HCT116 (cell line): ENCODE measurements around the gene THBS4.
A peak's percentile ranks its signal among the peaks of the same experiment; 100 is the strongest.

Experiments
- ATF3 ChIP-seq: IDR thresholded peaks from 2 replicates; pipeline ENCODE4 v1.6.1; 2012
- CBX3 ChIP-seq: IDR thresholded peaks from 2 replicates; pipeline ENCODE4 v1.6.1; 2012; ENCODE audit warnings: low read depth
- CEBPB ChIP-seq: IDR thresholded peaks from 2 replicates; pipeline ENCODE4 v1.6.1; 2012; ENCODE audit warnings: low read depth
- EZH2 ChIP-seq: fragments of 200-600 bp; sonication (generic); IDR thresholded peaks from 2 replicates; pipeline ENCODE4 v1.6.1; 2017; ENCODE audit warnings: antibody characterized with exemption, mixed run types
- EZH2phosphoT487 ChIP-seq: fragments of 200-600 bp; IDR thresholded peaks from 2 replicates; pipeline ENCODE4 v1.6.1; 2018; ENCODE audit warnings: antibody characterized with exemption, borderline replicate concordance
- MAX ChIP-seq: IDR thresholded peaks from 2 replicates; pipeline ENCODE4 v1.6.1; 2012
- POLR2A ChIP-seq: IDR thresholded peaks from 2 replicates; pipeline ENCODE4 v1.7.0; 2011; ENCODE audit warnings: borderline replicate concordance; ENCODE audit not compliant: insufficient read depth, insufficient read length; ENCODE audit errors: extremely low read depth
- TF ChIP-seq, protein P1 (sequence below), 3 experiments: fragments of 200-600 bp in 1 of 3; sonication (generic) in 1 of 3; IDR thresholded peaks in 2 of 3; conservative IDR thresholded peaks in 1 of 3; 2 replicates each; pipeline ENCODE4 v1.5.1; 2012 to 2017; ENCODE audit warnings: low read depth in 2 of 3, low read length in 2 of 3, antibody characterized with exemption in 1 of 3, borderline replicate concordance in 1 of 3, control low read depth in 1 of 3, mild to moderate bottlenecking in 1 of 3, mixed read lengths in 1 of 3, mixed run types in 1 of 3, moderate library complexity in 1 of 3; ENCODE audit not compliant: insufficient read depth in 1 of 3

GRCh38 chr5:80083101-80083890, 48.1 kb downstream of the THBS4 start:
- TF ChIP-seq, protein P1, sequence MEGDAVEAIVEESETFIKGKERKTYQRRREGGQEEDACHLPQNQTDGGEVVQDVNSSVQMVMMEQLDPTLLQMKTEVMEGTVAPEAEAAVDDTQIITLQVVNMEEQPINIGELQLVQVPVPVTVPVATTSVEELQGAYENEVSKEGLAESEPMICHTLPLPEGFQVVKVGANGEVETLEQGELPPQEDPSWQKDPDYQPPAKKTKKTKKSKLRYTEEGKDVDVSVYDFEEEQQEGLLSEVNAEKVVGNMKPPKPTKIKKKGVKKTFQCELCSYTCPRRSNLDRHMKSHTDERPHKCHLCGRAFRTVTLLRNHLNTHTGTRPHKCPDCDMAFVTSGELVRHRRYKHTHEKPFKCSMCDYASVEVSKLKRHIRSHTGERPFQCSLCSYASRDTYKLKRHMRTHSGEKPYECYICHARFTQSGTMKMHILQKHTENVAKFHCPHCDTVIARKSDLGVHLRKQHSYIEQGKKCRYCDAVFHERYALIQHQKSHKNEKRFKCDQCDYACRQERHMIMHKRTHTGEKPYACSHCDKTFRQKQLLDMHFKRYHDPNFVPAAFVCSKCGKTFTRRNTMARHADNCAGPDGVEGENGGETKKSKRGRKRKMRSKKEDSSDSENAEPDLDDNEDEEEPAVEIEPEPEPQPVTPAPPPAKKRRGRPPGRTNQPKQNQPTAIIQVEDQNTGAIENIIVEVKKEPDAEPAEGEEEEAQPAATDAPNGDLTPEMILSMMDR (IDR thresholded peaks at IDR 0.05 in 2 of 3, conservative IDR thresholded peaks at IDR 0.05 in 1 of 3; ENCODE audit: borderline replicate concordance in 1 of 3, insufficient read depth in 1 of 3, low read depth in 2 of 3, low read length in 2 of 3): peak; percentile 63 to 86 (median 78)
- no peak for TF ChIP-seq POLR2A
- no peak for TF ChIP-seq MAX
- TF ChIP-seq EZH2: no peak
- TF ChIP-seq ATF3: no peak
- TF ChIP-seq CEBPB: no peak
- no peak for TF ChIP-seq EZH2phosphoT487
- no peak for TF ChIP-seq CBX3
